Measurements from ENCODE around the gene ARL6. TPM values are rescaled to one million over a fixed set of nuclear protein-coding genes. Genes with fewer than 3 reads are reported as not detected.
"Not testable (repeated sequence)": the region's sequence is repeated elsewhere in the genome, so short reads cannot be mapped to it uniquely, and the experiment has no call there.

Gene ARL6
- total RNA-seq, 2 donors from 2014 or later, result 2.2 to 3.4 TPM

DNA sequence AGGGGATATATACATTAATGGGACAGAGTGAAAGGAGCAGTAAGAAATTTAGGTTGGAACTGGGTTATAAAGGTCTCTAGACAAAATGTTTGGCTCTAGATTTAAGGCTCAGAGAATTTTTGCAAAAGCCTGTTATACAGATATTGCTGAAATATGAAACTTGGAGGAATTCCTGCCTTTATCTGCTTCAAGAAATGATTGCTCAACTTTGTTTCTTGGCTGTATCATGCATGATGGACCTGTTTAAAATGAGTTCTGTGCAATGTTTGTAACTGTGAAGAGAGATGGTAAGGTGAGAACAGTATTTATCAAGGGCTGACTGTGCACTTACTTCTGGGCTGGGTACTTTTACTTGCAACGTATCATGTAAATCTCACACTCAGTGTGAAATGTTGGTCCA lies 60.5 kb downstream of the ARL6 start:
- ATAC-seq (no peak), DNase-seq (no peak)
- no peaks in the 10 kb centered on the region for H3K9me3 ChIP-seq (ENCODE audit: control insufficient read depth, low read length, poor library complexity, severe bottlenecking)
- peaks cover 5% of the 10 kb centered on the region for H3K27me3 Mint-ChIP-seq
- H3K4me3 Mint-ChIP-seq, result no peak overlapping the region
- H3K36me3 Mint-ChIP-seq (ENCODE audit: low read depth), result peaks cover 8% of the 10 kb centered on the region
- peaks cover 38% of the 10 kb centered on the region for H3K4me1 Mint-ChIP-seq
- H3K27ac Mint-ChIP-seq, result peak overlapping the region; percentile 3

DNA sequence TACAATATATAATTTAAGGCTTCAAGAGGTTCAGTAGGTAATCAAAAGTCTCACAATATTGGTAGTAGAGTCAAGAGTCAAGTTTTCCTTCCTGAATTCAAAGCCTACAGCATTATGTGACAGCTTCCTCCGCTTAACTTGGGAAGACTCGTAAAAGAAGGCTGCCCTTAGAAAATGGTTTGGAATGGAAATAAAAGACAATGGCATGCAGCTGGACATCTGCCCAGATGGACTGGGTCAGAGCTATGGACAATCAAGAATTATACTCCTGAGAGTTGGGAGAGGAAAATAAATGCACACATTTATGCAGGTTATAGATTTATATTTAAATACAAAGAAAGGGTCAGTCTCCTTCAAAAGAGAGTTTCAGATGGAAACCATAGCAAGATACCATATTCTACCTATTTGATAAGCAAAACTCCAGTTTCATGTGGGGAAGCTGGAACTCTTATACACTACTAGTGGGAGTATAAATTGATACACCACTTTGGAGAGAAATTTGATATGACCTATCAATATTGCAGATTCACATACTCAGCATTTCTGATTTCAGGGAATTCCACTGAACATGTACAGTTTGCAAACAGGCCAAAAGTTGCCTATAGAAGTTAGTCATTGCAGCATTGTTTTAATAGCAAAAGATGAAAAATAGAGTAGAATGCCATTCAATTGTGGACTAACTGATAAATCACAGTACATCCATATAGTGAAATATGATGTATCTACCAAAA lies 63.3 kb downstream of the ARL6 start:
- ATAC-seq (no peak), DNase-seq (no peak)
- Mint-ChIP-seq H3K27me3 (peaks cover 4% of the 10 kb centered on the region), H3K4me3 (no peak overlapping the region), H3K27ac (no peak overlapping the region), H3K4me1 (peaks cover 22% of the 10 kb centered on the region), H3K36me3 (ENCODE audit: low read depth) (peaks cover 5% of the 10 kb centered on the region)
- H3K9me3 ChIP-seq (ENCODE audit: control insufficient read depth, low read length, poor library complexity, severe bottlenecking), result no peaks in the 10 kb centered on the region

DNA sequence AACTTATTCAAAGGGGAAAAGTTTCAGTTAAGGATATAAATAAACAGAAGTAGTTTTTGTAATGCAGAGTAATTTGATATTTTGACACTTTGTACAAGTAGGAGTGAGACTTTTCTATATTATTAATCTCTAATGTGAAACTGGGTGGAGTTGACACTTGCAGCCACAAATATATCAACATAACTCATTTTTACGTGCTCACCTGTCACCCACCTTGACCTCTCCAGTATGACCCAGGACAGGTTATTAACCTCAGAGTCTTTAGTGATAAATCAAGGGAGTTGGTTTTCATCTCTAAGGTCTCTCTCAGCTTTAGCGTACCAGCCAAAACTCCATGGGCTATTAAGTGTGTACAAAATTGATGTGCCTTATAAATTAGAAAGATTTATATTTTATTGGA lies 64.6 kb downstream of the ARL6 start:
- H3K4me1 Mint-ChIP-seq, result peaks cover 13% of the 10 kb centered on the region
- DNase-seq, result no peak
- H3K36me3 Mint-ChIP-seq (ENCODE audit: low read depth), result peaks cover 5% of the 10 kb centered on the region
- H3K4me3 Mint-ChIP-seq, result no peak overlapping the region
- H3K9me3 ChIP-seq (ENCODE audit: control insufficient read depth, low read length, poor library complexity, severe bottlenecking), result no peaks in the 10 kb centered on the region
- ATAC-seq, result no peak
- peak overlapping the region; percentile 37 for H3K27ac Mint-ChIP-seq
- H3K27me3 Mint-ChIP-seq, result no peaks in the 10 kb centered on the region

DNA sequence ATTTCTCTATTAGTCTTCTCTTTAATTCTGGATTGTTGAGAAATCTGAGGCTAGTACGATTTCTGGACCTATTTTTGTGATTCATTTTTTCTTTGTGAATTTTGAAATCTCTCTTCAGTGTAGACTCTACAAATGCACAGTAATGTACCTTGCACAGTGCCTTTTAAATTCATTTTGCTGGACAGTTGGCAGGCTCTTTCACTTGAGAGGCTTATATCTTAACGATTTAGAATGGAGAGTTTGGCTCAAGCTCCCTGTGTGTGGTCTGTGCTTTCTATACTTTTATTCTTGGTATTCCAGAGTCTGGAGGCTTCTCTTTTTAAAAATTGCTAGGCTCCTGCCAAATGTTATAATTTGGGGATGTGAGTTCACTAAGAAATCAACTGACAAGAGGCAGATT lies 66.1 kb downstream of the ARL6 start:
- no peak for DNase-seq
- no peaks in the 10 kb centered on the region for H3K9me3 ChIP-seq (ENCODE audit: control insufficient read depth, low read length, poor library complexity, severe bottlenecking)
- Mint-ChIP-seq H3K27ac (no peak overlapping the region), H3K36me3 (ENCODE audit: low read depth) (peaks cover 3% of the 10 kb centered on the region), H3K4me1 (peaks cover 10% of the 10 kb centered on the region), H3K27me3 (no peaks in the 10 kb centered on the region), H3K4me3 (no peak overlapping the region)
- no peak for ATAC-seq

DNA sequence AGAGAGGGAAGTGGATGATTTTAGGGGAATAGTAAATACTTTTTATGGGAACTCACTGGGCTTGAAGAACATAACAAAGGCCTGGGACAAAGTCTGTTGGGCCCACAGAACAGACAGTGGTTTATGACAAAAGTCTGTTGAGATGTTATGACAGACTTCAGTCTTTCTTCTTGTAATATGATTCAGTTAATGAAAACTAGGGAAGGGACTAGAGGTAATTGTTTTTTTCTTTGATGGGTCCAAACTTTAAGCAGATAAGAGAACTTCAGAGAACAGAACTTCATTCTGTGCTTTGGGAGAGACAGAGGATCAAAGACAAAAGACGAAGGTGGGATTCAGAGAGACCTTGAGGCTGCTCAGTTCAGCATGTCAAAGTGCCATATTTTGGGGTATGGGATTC lies 66.6 kb downstream of the ARL6 start:
- H3K4me1 Mint-ChIP-seq, result peaks cover 10% of the 10 kb centered on the region
- no peak overlapping the region for H3K4me3 Mint-ChIP-seq
- DNase-seq (no peak), ATAC-seq (no peak)
- no peaks in the 10 kb centered on the region for H3K9me3 ChIP-seq (ENCODE audit: control insufficient read depth, low read length, poor library complexity, severe bottlenecking)
- no peaks in the 10 kb centered on the region for H3K27me3 Mint-ChIP-seq
- peaks cover 3% of the 10 kb centered on the region for H3K36me3 Mint-ChIP-seq (ENCODE audit: low read depth)
- H3K27ac Mint-ChIP-seq, result no peak overlapping the region

DNA sequence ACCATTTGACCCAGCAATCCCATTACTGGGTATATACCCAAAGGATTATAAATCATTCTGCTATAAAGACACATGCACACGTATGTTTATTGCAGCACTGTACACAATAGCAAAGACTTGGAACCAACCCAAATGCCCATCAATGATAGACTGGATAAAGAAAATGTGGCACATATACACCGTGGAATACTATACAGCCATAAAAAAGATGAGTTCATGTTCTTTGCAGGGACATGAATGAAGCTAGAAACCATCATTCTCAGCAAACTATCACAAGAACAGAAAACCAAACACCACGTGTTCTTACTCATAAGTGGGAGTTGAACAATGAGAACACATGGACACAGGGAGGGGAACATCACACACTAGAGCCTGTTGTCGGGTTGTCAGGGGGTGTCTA lies 68.6 kb downstream of the ARL6 start:
- H3K4me1 Mint-ChIP-seq, result peaks cover 11% of the 10 kb centered on the region
- H3K27me3 Mint-ChIP-seq; H3K36me3 Mint-ChIP-seq (ENCODE audit: low read depth); ATAC-seq; DNase-seq; H3K4me3 Mint-ChIP-seq; H3K9me3 ChIP-seq (ENCODE audit: control insufficient read depth, low read length, poor library complexity, severe bottlenecking); H3K27ac Mint-ChIP-seq: not testable (repeated sequence)

DNA sequence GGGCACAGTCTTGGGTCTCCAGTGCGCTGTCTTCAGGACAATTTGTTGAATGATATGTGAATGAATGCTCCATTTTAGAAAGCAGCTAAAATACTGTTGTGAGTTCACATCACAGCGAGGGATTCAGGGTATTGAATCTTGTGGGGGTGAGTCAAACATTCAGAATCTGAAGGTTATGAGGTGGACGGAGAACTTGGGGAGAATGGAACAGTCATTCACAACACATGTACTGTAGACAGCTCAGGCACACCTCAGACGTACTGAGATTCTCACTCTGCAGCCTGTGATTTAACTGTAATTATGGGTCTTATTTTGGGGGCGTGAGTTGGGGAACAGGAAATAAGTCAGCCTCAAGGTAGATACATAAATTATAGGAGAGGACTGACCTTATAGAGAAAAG lies 71.2 kb downstream of the ARL6 start:
- H3K36me3 Mint-ChIP-seq (ENCODE audit: low read depth), result no peaks in the 10 kb centered on the region
- no peak for ATAC-seq
- H3K9me3 ChIP-seq (ENCODE audit: control insufficient read depth, low read length, poor library complexity, severe bottlenecking), result no peaks in the 10 kb centered on the region
- DNase-seq, result no peak
- H3K4me3 Mint-ChIP-seq, result no peak overlapping the region
- H3K27me3 Mint-ChIP-seq, result no peaks in the 10 kb centered on the region
- no peak overlapping the region for H3K27ac Mint-ChIP-seq
- peaks cover 6% of the 10 kb centered on the region for H3K4me1 Mint-ChIP-seq

DNA sequence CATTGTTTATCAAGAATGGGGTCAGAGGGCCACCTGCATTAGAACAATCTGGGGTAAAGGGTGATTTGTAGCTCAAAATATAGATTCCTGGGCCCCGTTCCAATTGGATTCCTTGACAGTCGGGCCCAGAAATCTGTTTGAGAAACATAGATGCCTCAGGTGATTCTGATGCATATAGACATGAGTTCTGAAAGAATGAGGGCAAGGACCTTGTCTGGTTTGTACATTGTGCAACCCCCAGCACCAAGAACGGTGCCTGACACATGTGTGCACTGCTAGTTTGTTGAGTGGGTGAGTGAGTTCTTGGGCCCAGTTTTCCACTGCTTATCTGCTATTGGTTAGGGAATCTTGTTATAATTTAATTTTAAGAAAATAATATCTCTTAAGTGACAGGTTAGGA lies 73.8 kb downstream of the ARL6 start:
- Mint-ChIP-seq H3K4me3 (no peak overlapping the region), H3K27me3 (no peaks in the 10 kb centered on the region), H3K27ac (no peak overlapping the region), H3K36me3 (ENCODE audit: low read depth) (no peaks in the 10 kb centered on the region), H3K4me1 (peaks cover 6% of the 10 kb centered on the region)
- no peaks in the 10 kb centered on the region for H3K9me3 ChIP-seq (ENCODE audit: control insufficient read depth, low read length, poor library complexity, severe bottlenecking)
- no peak for DNase-seq
- no peak for ATAC-seq

DNA sequence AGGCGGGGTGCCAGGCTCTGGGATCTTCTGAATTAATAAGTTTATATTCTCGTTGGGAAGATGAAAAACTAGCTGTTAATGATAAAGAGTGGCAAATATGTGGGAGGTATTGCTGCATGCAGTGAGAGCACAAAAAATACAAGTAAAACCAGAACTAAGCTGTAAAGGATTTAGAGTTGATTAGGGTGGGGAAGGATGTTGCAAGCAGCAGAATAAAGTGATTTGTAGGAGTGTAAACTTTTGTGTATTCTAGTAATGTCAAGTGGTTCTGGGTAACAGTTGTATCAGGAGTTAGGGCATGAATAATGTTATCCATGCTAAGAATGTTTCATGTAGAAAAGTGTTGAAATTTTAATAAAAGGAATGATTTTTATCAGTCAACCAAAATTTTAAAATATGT lies 75.4 kb downstream of the ARL6 start:
- Mint-ChIP-seq H3K36me3 (ENCODE audit: low read depth) (no peaks in the 10 kb centered on the region), H3K27me3 (no peaks in the 10 kb centered on the region), H3K27ac (no peak overlapping the region), H3K4me3 (no peak overlapping the region), H3K4me1 (peaks cover 6% of the 10 kb centered on the region)
- H3K9me3 ChIP-seq (ENCODE audit: control insufficient read depth, low read length, poor library complexity, severe bottlenecking), result no peaks in the 10 kb centered on the region
- DNase-seq, result no peak
- no peak for ATAC-seq

DNA sequence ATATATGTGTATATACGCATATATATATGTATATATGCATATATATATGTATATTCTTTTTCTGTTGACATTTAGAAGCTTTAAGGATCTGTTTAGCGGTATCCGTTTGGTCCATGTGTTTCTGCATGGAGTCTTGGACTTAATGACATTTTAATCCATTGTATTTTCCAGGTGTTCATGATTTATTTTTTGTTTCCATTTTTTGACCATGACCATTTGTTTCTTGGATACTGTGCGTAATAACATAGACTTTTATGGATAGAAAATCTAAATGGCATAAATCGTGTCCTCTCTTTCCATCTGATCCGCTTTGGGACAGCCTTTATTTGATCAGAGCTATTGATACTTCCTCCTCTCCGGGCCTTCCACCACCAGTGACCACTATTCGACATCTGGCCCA lies 76.7 kb downstream of the ARL6 start:
- Mint-ChIP-seq H3K36me3 (ENCODE audit: low read depth) (peaks cover 2% of the 10 kb centered on the region), H3K4me1 (peaks cover 2% of the 10 kb centered on the region), H3K4me3 (no peak overlapping the region), H3K27ac (no peak overlapping the region), H3K27me3 (no peaks in the 10 kb centered on the region)
- DNase-seq (no peak), ATAC-seq (no peak)
- H3K9me3 ChIP-seq (ENCODE audit: control insufficient read depth, low read length, poor library complexity, severe bottlenecking), result no peaks in the 10 kb centered on the region

DNA sequence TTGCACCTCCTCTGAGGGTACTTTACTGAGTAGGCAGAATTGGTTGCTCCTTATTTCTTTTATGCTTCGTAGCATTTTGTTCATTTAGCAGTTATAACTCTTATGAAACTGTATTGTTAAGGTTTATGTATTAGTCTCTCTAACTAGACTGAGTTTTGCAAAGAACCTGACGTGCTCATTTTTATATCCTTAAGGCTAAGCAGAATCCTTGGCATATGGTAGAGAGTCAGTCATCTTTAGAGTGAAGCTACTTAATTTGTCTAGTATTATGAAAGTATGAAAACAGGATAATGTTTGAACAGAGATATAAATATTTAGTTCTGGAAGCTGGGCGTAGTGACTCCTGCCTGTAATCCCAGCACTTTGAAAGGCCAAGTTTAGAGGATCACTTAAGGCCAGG lies 77.4 kb downstream of the ARL6 start:
- no peak overlapping the region for H3K27ac Mint-ChIP-seq
- no peaks in the 10 kb centered on the region for H3K4me1 Mint-ChIP-seq
- H3K27me3 Mint-ChIP-seq, result no peaks in the 10 kb centered on the region
- H3K4me3 Mint-ChIP-seq, result no peak overlapping the region
- DNase-seq (no peak), ATAC-seq (no peak)
- no peaks in the 10 kb centered on the region for H3K9me3 ChIP-seq (ENCODE audit: control insufficient read depth, low read length, poor library complexity, severe bottlenecking)
- H3K36me3 Mint-ChIP-seq (ENCODE audit: low read depth), result peaks cover 5% of the 10 kb centered on the region

DNA sequence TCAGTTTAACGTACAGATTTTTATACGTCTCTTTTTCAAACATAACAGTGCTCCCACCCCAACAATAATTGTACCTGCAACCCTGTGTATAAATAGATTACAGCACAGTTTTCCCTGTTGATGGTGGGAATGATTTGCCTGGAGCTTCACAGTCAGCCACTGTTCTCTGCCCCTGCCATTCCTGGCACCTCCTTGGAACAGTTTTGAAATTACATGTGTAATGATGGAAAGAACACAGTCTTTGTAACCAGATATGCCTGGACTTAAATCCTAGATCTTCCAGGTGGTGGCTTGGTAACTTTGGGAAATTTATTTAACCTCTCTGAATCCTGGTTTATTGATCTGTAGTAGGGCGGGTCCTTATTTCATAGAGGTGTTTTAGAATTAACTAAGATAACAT lies 84.2 kb downstream of the ARL6 start:
- H3K4me1 Mint-ChIP-seq, result peaks cover 2% of the 10 kb centered on the region
- ATAC-seq (no peak), DNase-seq (no peak)

More for the DNA sequence above, 84.2 kb downstream of the ARL6 start:
- H3K27ac Mint-ChIP-seq, result no peak overlapping the region
- peaks cover 9% of the 10 kb centered on the region for H3K36me3 Mint-ChIP-seq (ENCODE audit: low read depth)
- no peaks in the 10 kb centered on the region for H3K27me3 Mint-ChIP-seq
- no peaks in the 10 kb centered on the region for H3K9me3 ChIP-seq (ENCODE audit: control insufficient read depth, low read length, poor library complexity, severe bottlenecking)
- H3K4me3 Mint-ChIP-seq, result no peak overlapping the region

All from T-helper 17 cell (primary cell).